Coronary artery (tissue), 2 donors: Measurements from ENCODE around the gene MYO1D.
A peak's percentile ranks its signal among the peaks of the same experiment; 100 is the strongest.

Experiments used
- DNase-seq: peaks from one replicate; pipeline ENCODE4 v3.0.0-alpha.2; 2017; ENCODE audit warnings: low spot score
- H3K27ac ChIP-seq, 2 donors: fragments of 200-600 bp; sonication (generic); one replicate each; pipeline ENCODE4 v1.5.1; 2016 to 2019
- H3K4me3 ChIP-seq: fragments of 200-600 bp; sonication (generic); 2 replicates; pipeline ENCODE4 v1.5.1; 2016; ENCODE audit warnings: mild to moderate bottlenecking, moderate library complexity
- TF ChIP-seq, protein P1 (sequence below): fragments of 200-600 bp; sonication (generic); IDR thresholded peaks from one replicate; pipeline ENCODE4 v1.5.1; 2019; ENCODE audit warnings: antibody characterized with exemption

Gene MYO1D

GRCh38 chr17:32470405-32471167 lies 406.3 kb downstream of the MYO1D start:
- no peak overlapping the region for H3K27ac ChIP-seq
- H3K4me3 ChIP-seq = no peak overlapping the region
- TF ChIP-seq, protein P1, sequence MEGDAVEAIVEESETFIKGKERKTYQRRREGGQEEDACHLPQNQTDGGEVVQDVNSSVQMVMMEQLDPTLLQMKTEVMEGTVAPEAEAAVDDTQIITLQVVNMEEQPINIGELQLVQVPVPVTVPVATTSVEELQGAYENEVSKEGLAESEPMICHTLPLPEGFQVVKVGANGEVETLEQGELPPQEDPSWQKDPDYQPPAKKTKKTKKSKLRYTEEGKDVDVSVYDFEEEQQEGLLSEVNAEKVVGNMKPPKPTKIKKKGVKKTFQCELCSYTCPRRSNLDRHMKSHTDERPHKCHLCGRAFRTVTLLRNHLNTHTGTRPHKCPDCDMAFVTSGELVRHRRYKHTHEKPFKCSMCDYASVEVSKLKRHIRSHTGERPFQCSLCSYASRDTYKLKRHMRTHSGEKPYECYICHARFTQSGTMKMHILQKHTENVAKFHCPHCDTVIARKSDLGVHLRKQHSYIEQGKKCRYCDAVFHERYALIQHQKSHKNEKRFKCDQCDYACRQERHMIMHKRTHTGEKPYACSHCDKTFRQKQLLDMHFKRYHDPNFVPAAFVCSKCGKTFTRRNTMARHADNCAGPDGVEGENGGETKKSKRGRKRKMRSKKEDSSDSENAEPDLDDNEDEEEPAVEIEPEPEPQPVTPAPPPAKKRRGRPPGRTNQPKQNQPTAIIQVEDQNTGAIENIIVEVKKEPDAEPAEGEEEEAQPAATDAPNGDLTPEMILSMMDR = no peak
- DNase-seq = no peak

GRCh38 chr17:32467949-32468348 lies 409.0 kb downstream of the MYO1D start:
- H3K4me3 ChIP-seq = no peak overlapping the region
- TF ChIP-seq, protein P1 = no peak
- no peak for DNase-seq
- H3K27ac ChIP-seq = no peak overlapping the region

DNA sequence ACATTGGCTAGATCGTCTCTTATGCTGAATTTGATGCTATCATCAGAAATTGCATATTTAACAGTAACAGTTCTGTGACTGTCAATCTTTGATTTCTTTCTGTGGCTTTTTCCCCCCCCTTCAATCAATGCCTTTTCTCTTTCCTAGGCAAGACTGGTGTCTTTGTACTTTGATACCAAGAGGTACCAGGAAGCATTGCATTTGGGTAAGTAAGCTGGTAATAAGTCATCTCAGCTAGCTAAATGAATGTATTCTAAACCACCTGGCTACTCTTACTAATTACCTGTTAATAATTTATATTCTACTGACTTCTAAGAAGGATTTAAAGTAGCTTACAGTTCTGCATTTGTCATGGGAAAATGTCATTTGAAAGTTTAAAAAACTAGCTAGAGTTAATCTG lies 412.6 kb downstream of the MYO1D start:
- no peak for DNase-seq
- no peak overlapping the region for H3K4me3 ChIP-seq
- no peak overlapping the region for H3K27ac ChIP-seq
- TF ChIP-seq, protein P1 = no peak

GRCh38 chr17:32463304-32463703 lies 413.6 kb downstream of the MYO1D start:
- TF ChIP-seq, protein P1 = no peak
- H3K4me3 ChIP-seq = no peak overlapping the region
- no peak for DNase-seq
- H3K27ac ChIP-seq = no peak overlapping the region

DNA sequence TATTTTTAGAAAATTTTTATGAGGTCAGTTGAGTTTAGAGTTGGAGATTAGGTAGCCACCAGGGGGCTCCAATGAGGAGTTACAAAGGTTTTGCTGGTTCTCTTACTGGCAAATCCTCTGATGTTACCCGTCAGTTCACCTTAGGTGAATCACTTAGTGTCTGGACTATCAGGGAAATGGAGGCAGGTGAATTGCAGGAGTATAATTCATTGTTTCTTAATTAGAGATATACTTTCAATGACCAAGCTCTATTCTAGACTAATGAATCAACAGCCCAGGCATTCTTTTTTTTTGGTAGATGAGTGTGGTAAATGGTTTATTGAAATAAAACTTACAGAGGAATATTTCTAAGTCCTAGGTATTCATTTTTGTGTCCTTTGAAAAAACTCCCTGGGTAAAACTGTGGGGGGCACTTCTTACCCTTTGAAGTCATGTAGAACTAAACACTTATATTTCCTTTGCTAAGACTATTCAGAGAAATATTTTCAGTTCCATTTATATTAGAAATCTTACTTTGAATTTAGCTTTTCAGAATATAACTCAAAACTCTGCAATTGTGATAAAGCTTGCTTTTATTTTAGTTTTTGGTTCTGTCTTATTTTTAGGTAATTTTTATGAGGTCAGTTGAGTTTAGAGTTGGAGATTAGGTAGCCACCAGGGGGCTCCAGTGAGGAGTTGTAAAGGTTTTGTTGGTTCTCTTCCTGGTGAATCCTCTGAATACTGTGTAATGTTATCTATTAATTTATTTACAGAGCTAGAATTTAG lies 414.9 kb downstream of the MYO1D start:
- H3K4me3 ChIP-seq = no peak overlapping the region
- no peak overlapping the region for H3K27ac ChIP-seq
- TF ChIP-seq, protein P1 = peak; percentile 22
- no peak for DNase-seq

DNA sequence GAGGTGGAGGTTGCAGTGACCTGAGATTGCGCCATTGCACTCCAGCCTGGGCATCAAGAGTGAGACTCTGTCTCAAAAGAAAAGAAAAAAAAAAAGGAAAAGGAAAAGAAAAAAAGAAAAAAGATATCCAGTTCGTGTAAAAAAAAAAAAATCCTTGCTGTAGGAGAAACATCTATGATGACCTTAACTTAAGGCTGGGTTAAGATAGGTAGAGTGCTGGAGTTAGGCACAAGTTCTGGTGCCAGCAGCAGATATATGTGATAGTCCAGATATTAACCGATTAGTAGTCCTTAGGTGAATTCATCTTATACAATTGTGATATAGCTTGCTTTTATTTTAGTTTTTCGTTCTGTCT lies 415.4 kb downstream of the MYO1D start:
- TF ChIP-seq, protein P1 = no peak
- no peak overlapping the region for H3K4me3 ChIP-seq
- DNase-seq = no peak
- no peak overlapping the region for H3K27ac ChIP-seq

GRCh38 chr17:32460054-32460453 lies 416.9 kb downstream of the MYO1D start:
- TF ChIP-seq, protein P1 = no peak
- no peak for DNase-seq
- Histone ChIP-seq H3K4me3 (no peak overlapping the region), H3K27ac (no peak overlapping the region)
